SK-N-MC (cell line): Measurements from ENCODE around the gene SEMA5A.

Experiments used
- EZH2 ChIP-seq: fragments of 200-600 bp; sonication (generic); IDR thresholded peaks from one replicate; pipeline ENCODE4 v1.6.1; 2017; ENCODE audit warnings: antibody characterized with exemption
- POLR2AphosphoS5 ChIP-seq: IDR thresholded peaks from 2 replicates; pipeline ENCODE4 v1.6.1; 2012; ENCODE audit warnings: mild to moderate bottlenecking, low read depth, low read length, borderline replicate concordance

- no peak for TF ChIP-seq EZH2
- no peak for TF ChIP-seq POLR2AphosphoS5
These were observed 75.5 kb downstream of the SEMA5A start for GRCh38 chr5:9470410-9470809.
